AG09319 (cell line): ENCODE results near the gene IFT57.

Experiments used
- DNase-seq: peaks from one replicate; pipeline ENCODE4 v3.0.0-alpha.2; 2010; ENCODE audit warnings: low read depth; ENCODE audit errors: extremely low read depth
- TF ChIP-seq, protein P1 (sequence below): IDR thresholded peaks from 2 replicates; pipeline ENCODE4 v1.5.1; 2011; ENCODE audit warnings: low read depth, mild to moderate bottlenecking, inconsistent platforms, low read length, moderate library complexity

Gene IFT57

GRCh38 chr3:108200578-108200977 is 21.6 kb downstream of the IFT57 start:
- DNase-seq, result no peak
- TF ChIP-seq, protein P1, sequence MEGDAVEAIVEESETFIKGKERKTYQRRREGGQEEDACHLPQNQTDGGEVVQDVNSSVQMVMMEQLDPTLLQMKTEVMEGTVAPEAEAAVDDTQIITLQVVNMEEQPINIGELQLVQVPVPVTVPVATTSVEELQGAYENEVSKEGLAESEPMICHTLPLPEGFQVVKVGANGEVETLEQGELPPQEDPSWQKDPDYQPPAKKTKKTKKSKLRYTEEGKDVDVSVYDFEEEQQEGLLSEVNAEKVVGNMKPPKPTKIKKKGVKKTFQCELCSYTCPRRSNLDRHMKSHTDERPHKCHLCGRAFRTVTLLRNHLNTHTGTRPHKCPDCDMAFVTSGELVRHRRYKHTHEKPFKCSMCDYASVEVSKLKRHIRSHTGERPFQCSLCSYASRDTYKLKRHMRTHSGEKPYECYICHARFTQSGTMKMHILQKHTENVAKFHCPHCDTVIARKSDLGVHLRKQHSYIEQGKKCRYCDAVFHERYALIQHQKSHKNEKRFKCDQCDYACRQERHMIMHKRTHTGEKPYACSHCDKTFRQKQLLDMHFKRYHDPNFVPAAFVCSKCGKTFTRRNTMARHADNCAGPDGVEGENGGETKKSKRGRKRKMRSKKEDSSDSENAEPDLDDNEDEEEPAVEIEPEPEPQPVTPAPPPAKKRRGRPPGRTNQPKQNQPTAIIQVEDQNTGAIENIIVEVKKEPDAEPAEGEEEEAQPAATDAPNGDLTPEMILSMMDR, result no peak

GRCh38 chr3:108200024-108200423 is 22.2 kb downstream of the IFT57 start:
- no peak for DNase-seq
- TF ChIP-seq, protein P1, result no peak

DNA sequence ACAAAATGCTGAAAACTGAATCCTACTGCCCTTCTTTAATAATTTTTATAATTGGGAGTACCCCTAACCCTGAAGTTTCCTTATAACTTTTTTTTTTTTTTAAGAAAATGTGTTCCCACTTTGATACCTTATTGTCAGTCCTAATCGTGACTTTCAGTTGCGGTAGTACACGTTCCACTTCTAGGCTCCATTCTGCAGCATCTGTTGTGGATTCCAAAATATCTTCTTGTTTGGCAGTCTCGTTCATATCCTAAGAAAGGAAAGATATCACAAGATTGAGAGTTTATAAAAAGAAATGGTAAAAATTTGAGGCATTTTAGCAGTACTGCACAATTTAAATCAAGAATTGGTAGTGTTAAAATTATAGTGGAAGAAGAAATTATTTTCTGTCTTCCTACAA is 30.8 kb downstream of the IFT57 start:
- TF ChIP-seq, protein P1, result no peak
- no peak for DNase-seq

DNA sequence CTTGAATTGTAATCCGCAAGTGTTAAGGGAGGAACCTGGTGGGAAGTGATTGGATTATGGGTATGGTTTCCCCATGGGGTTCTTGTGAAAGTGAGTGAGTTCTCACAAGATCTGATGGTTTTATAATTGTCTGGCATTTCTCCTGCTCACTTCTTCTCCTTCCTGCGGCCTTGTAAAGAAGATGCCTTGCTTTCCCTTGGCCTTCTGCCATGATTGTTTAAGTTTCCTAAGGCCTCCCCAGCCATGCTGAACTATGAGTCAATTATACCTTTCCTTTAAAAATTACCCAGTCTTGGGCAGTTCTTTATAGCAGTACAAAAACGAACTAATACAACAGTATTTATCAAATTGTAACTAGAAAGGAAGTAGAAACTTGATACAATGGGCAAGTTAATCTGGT is 31.9 kb downstream of the IFT57 start:
- DNase-seq, result no peak
- TF ChIP-seq, protein P1, result no peak

- TF ChIP-seq, protein P1, result no peak
- DNase-seq, result no peak
Observed at GRCh38 chr3:108189440-108189839, 32.8 kb downstream of the IFT57 start.

DNA sequence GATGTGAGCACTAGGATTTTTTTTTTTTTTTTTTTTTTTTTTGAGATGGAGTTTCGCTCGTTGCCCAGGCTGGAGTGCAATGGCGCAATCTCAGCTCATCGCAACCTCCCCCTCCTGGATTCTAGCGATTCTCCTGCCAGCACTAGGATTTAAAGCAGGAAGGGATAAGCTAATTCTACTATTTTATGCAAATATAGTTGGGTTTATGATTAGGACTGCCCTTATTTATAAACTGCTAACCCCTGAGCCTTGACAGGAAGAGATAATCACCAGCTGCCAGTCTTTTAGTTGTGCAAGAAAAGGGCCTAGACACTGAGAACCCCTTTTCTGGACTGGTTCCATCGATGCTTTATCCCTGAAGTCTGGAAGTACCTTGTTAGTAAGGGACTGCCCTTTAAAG is 36.7 kb downstream of the IFT57 start:
- TF ChIP-seq, protein P1, result no peak
- DNase-seq, result no peak

GRCh38 chr3:108184824-108185223 is 37.4 kb downstream of the IFT57 start:
- TF ChIP-seq, protein P1, result no peak
- DNase-seq, result no peak

GRCh38 chr3:108183971-108184370 is 38.3 kb downstream of the IFT57 start:
- TF ChIP-seq, protein P1, result no peak

More at GRCh38 chr3:108183971-108184370, 38.3 kb downstream of the IFT57 start:
- no peak for DNase-seq
